Measurements from ENCODE around the gene PHF3.

DNA sequence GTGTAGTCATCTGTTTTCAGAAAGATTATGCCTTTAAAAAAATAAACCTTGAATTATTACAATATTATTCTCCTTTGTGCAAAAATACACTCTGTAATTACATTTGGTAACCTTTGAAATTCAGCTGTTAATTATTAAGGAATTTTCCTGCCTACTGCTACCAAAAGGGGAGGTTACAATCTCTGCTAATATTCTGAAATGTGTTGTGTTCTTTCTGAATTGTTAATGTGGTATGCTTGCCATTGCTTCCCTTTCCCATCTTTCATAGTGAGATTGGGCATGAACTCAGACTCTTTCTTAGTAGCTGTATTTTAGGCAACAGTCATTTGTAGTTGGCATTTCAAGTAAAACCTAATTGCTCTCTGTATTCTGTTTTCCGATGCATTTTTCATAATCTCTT, 73.0 kb downstream of the PHF3 start:
- TF ChIP-seq, protein P1, sequence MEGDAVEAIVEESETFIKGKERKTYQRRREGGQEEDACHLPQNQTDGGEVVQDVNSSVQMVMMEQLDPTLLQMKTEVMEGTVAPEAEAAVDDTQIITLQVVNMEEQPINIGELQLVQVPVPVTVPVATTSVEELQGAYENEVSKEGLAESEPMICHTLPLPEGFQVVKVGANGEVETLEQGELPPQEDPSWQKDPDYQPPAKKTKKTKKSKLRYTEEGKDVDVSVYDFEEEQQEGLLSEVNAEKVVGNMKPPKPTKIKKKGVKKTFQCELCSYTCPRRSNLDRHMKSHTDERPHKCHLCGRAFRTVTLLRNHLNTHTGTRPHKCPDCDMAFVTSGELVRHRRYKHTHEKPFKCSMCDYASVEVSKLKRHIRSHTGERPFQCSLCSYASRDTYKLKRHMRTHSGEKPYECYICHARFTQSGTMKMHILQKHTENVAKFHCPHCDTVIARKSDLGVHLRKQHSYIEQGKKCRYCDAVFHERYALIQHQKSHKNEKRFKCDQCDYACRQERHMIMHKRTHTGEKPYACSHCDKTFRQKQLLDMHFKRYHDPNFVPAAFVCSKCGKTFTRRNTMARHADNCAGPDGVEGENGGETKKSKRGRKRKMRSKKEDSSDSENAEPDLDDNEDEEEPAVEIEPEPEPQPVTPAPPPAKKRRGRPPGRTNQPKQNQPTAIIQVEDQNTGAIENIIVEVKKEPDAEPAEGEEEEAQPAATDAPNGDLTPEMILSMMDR (IDR thresholded peaks at IDR 0.05; ENCODE audit: insufficient read depth, low read length, poor library complexity, severe bottlenecking), result no peak
- no peak for TF ChIP-seq EZH2phosphoT487 (conservative IDR thresholded peaks at IDR 0.05; ENCODE audit: low read length)
